ENCODE results near the gene MKLN1. TPM values are rescaled to one million over a fixed set of nuclear protein-coding genes. Genes with fewer than 3 reads are reported as not detected.

MKLN1 gene
- total and polyA plus RNA-seq, 2 experiments from 2014 or later, result 33.8 to 59.3 TPM

- H3K4me3 ChIP-seq, result no peak overlapping the region
- H3K9me3 ChIP-seq (ENCODE audit: low read depth), result no peaks in the 10 kb centered on the region
- no peak overlapping the region for H3K27ac ChIP-seq
- 97% methylated on average over 4 of the region's 4 CpGs for WGBS (ENCODE audit: low lambda C conversion rate, missing lambda C conversion rate)
- no peaks in the 10 kb centered on the region for H3K79me2 ChIP-seq
- no peaks in the 10 kb centered on the region for H3K27me3 ChIP-seq
- H2AFZ ChIP-seq, result no peak overlapping the region
- H3K36me3 ChIP-seq (replicated peaks; ENCODE audit: insufficient read depth, low read depth), result no peaks in the 10 kb centered on the region
- DNase-seq (ENCODE audit: low spot score), result no peak
- H3K9me2 ChIP-seq (replicated peaks; ENCODE audit: insufficient read depth), result no peaks in the 10 kb centered on the region
- no peak for TF ChIP-seq EZH2phosphoT487 (IDR thresholded peaks at IDR 0.05; ENCODE audit: low read depth, severe bottlenecking, unreplicated experiment)
- TF ChIP-seq EZH2 (IDR thresholded peaks at IDR 0.05; ENCODE audit: borderline replicate concordance), result no peak
- TF ChIP-seq CTCF (IDR thresholded peaks at IDR 0.05; ENCODE audit: poor library complexity), result no peak
- no peaks in the 10 kb centered on the region for H4K20me1 ChIP-seq (ENCODE audit: insufficient read depth, poor library complexity, severe bottlenecking)
- no peak overlapping the region for H3K4me2 ChIP-seq
- no peaks in the 10 kb centered on the region for H3K4me1 ChIP-seq (ENCODE audit: insufficient read depth)
Measured at GRCh38 chr7:131489881-131490280, 162.2 kb downstream of the MKLN1 start.

- Histone ChIP-seq H3K36me3 (replicated peaks; ENCODE audit: insufficient read depth, low read depth) (no peaks in the 10 kb centered on the region), H3K9me2 (replicated peaks; ENCODE audit: insufficient read depth) (no peaks in the 10 kb centered on the region), H2AFZ (no peak overlapping the region), H3K27me3 (no peaks in the 10 kb centered on the region), H3K27ac (no peak overlapping the region), H4K20me1 (ENCODE audit: insufficient read depth, poor library complexity, severe bottlenecking) (no peaks in the 10 kb centered on the region), H3K4me3 (no peak overlapping the region), H3K4me1 (ENCODE audit: insufficient read depth) (no peaks in the 10 kb centered on the region), H3K9me3 (ENCODE audit: low read depth) (no peaks in the 10 kb centered on the region), H3K4me2 (no peak overlapping the region), H3K79me2 (no peaks in the 10 kb centered on the region)
- WGBS (ENCODE audit: low lambda C conversion rate, missing lambda C conversion rate), result 79% methylated on average over 2 of the region's 2 CpGs
- TF ChIP-seq CTCF (IDR thresholded peaks at IDR 0.05; ENCODE audit: poor library complexity), result no peak
- TF ChIP-seq EZH2phosphoT487 (IDR thresholded peaks at IDR 0.05; ENCODE audit: low read depth, severe bottlenecking, unreplicated experiment), result no peak
- no peak for TF ChIP-seq EZH2 (IDR thresholded peaks at IDR 0.05; ENCODE audit: borderline replicate concordance)
- no peak for DNase-seq (ENCODE audit: low spot score)
Measured at GRCh38 chr7:131493081-131493480, 165.4 kb downstream of the MKLN1 start.

GRCh38 chr7:131493581-131493980, 165.9 kb downstream of the MKLN1 start:
- Histone ChIP-seq H3K36me3 (replicated peaks; ENCODE audit: insufficient read depth, low read depth) (no peaks in the 10 kb centered on the region), H3K4me3 (no peak overlapping the region), H4K20me1 (ENCODE audit: insufficient read depth, poor library complexity, severe bottlenecking) (no peaks in the 10 kb centered on the region), H2AFZ (no peak overlapping the region), H3K9me2 (replicated peaks; ENCODE audit: insufficient read depth) (no peaks in the 10 kb centered on the region), H3K4me1 (ENCODE audit: insufficient read depth) (no peaks in the 10 kb centered on the region), H3K27ac (no peak overlapping the region), H3K9me3 (ENCODE audit: low read depth) (no peaks in the 10 kb centered on the region), H3K27me3 (no peaks in the 10 kb centered on the region), H3K79me2 (no peaks in the 10 kb centered on the region), H3K4me2 (no peak overlapping the region)
- DNase-seq (ENCODE audit: low spot score), result no peak
- TF ChIP-seq EZH2phosphoT487 (IDR thresholded peaks at IDR 0.05; ENCODE audit: low read depth, severe bottlenecking, unreplicated experiment) (no peak), EZH2 (IDR thresholded peaks at IDR 0.05; ENCODE audit: borderline replicate concordance) (no peak), CTCF (IDR thresholded peaks at IDR 0.05; ENCODE audit: poor library complexity) (no peak)

GRCh38 chr7:131494182-131494581, 166.5 kb downstream of the MKLN1 start:
- Histone ChIP-seq H3K9me2 (replicated peaks; ENCODE audit: insufficient read depth) (no peaks in the 10 kb centered on the region), H3K27ac (no peak overlapping the region), H3K9me3 (ENCODE audit: low read depth) (no peaks in the 10 kb centered on the region), H3K27me3 (no peaks in the 10 kb centered on the region), H3K4me1 (ENCODE audit: insufficient read depth) (no peaks in the 10 kb centered on the region), H3K4me3 (no peak overlapping the region), H2AFZ (no peak overlapping the region), H3K79me2 (no peaks in the 10 kb centered on the region), H4K20me1 (ENCODE audit: insufficient read depth, poor library complexity, severe bottlenecking) (no peaks in the 10 kb centered on the region), H3K4me2 (no peak overlapping the region), H3K36me3 (replicated peaks; ENCODE audit: insufficient read depth, low read depth) (no peaks in the 10 kb centered on the region)
- no peak for DNase-seq (ENCODE audit: low spot score)
- no peak for TF ChIP-seq CTCF (IDR thresholded peaks at IDR 0.05; ENCODE audit: poor library complexity)
- TF ChIP-seq EZH2 (IDR thresholded peaks at IDR 0.05; ENCODE audit: borderline replicate concordance), result no peak
- TF ChIP-seq EZH2phosphoT487 (IDR thresholded peaks at IDR 0.05; ENCODE audit: low read depth, severe bottlenecking, unreplicated experiment), result no peak
- WGBS (ENCODE audit: low lambda C conversion rate, missing lambda C conversion rate), result 96% methylated on average over 2 of the region's 2 CpGs
